Muscle layer of duodenum (tissue), 2 donors: Measurements from ENCODE around the gene TSPAN8.
A peak's percentile ranks its signal among the peaks of the same experiment; 100 is the strongest.
"Not testable (repeated sequence)": the region's sequence is repeated elsewhere in the genome, so short reads cannot be mapped to it uniquely, and the experiment has no call there.

Experiments
- H3K27ac ChIP-seq: one replicate; pipeline ENCODE4 v1.7.0; 2013; ENCODE audit warnings: mild to moderate bottlenecking, low read length
- H3K27me3 ChIP-seq: one replicate; pipeline ENCODE4 v1.7.0; 2013; ENCODE audit warnings: low read depth, mild to moderate bottlenecking, control low read depth, low read length
- H3K36me3 ChIP-seq, 2 donors: one replicate each; pipeline ENCODE4 v1.7.0; 2013; ENCODE audit warnings: low read length in 2 of 2, control low read depth in 1 of 2, mild to moderate bottlenecking in 1 of 2; ENCODE audit not compliant: insufficient read depth in 2 of 2, control insufficient read depth in 1 of 2
- H3K4me1 ChIP-seq, 2 donors: one replicate each; pipeline ENCODE4 v1.7.0; 2013; ENCODE audit warnings: low read length in 2 of 2, mild to moderate bottlenecking in 2 of 2, control low read depth in 1 of 2, moderate library complexity in 1 of 2; ENCODE audit not compliant: insufficient read depth in 2 of 2, control insufficient read depth in 1 of 2
- H3K4me3 ChIP-seq, 2 donors: one replicate each; pipeline ENCODE4 v1.7.0; 2013; ENCODE audit warnings: low read length in 2 of 2, low read depth in 1 of 2, mild to moderate bottlenecking in 1 of 2
- H3K9me3 ChIP-seq, 2 donors: one replicate each; pipeline ENCODE4 v1.7.0; 2013; ENCODE audit warnings: low read length in 2 of 2, control low read depth in 1 of 2, mild to moderate bottlenecking in 1 of 2; ENCODE audit not compliant: control insufficient read depth in 1 of 2
- donor health status: healthy.

The TSPAN8 gene

DNA sequence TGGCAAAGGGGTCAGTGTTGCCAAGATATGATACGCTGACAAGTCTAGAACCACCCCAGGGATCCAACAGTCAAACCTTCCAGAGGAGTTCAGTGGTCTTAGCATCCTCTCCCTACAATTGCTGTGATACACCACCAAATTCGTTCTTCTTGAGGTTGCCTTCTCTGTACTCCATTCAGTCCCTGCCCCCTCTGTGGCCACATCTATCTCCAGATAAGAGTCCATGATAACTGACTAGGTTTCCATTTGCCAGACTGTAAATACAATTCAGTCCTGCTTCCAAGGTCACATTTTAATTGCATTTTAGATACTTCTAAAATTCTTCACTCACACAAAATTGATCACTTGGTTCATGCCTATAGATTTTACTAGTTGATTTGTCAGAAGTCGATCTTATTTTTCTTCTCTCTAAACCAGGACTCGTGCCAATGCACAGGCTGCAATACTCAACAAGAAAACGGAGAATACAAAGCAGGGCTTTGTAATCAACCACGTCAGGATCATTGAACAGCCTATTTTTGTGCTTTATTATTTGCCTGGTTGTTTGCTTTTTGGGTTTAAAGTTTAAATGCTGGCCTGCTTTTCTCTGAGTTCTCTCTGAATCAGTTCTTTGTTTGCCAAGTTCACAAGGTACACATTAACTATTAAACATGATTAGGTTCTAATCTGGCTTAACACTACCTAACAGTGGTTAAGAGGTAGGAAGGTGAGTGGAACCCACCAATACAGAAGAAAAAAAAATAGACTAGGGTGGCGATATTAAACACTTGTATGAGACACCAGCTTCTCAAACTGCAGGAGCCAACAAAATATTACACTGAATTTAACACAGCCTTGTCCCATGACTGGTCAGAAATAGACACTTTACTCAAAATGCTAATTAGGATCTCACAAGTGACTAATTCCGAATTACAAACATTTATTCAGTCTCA is 5.3 kb upstream of the TSPAN8 start:
- Histone ChIP-seq H3K4me1 (no peaks in the 10 kb centered on the region), H3K27me3 (no peaks in the 10 kb centered on the region), H3K27ac (peak overlapping the region; percentile 86), H3K36me3 (no peaks in the 10 kb centered on the region), H3K4me3 (no peak overlapping the region), H3K9me3 (no peaks in the 10 kb centered on the region)

DNA sequence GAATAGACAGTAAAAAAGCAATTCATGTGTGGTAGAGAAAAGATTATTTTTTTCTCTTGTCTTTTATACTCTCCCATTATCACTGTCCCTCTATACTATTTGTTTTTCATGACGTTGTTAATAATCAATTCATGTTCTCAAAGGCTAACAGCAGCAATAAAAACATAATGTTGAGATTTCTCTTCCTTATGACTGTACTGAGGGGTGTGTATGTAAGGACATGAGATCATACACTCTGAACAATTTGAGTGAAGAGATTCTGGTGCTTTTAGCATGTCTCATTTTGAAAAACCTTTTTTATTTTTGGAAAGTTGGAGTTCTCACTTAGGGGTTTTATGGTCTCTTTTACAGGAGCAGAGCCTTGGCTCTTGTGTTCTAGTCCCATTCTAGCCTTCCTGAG is 3.8 kb upstream of the TSPAN8 start:
- Histone ChIP-seq H3K4me1 (no peaks in the 10 kb centered on the region), H3K27ac (peak overlapping the region; percentile 84), H3K27me3 (no peaks in the 10 kb centered on the region), H3K4me3 (no peak overlapping the region), H3K9me3 (no peaks in the 10 kb centered on the region), H3K36me3 (no peaks in the 10 kb centered on the region)

DNA sequence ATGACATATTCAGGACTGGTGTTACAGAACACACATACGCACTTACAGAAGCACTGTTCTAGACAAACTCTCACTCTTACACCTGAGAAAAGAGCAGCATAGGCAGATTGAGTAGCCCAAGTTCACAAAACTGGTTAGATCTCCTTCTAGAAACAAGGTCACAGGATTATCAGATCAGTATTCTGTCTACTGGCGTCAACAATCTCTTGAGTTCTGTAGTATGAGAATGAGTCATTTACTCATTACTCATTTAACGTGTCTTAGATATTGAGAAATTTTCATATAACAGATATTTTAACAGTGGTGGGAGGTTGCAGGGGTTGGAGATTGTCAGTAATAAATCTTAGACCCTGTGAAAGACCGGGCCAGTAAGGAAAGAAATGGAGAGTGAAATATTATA is 2.8 kb upstream of the TSPAN8 start:
- Histone ChIP-seq H3K9me3 (no peaks in the 10 kb centered on the region), H3K27me3 (no peaks in the 10 kb centered on the region), H3K4me1 (no peaks in the 10 kb centered on the region), H3K27ac (peak overlapping the region; percentile 84), H3K4me3 (no peak overlapping the region), H3K36me3 (no peaks in the 10 kb centered on the region)

DNA sequence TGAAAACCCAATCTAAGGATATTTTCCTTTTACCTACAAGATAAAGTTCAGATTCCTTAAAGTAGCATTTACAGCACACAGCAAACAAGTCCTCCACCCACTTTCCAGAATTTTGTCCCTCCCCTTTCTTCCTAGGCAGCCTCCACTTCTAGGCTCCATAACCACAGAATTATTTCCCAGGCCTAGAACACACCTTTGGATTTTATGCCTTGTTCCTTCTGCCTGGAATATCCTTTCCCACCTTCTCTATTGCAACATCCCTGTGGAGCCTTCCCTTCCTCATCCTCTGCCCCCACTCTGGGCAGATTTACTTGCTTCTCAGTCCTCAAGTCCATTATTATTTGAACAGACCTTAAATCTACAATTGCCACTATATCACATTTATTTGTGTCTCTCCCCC is 2.1 kb upstream of the TSPAN8 start:
- Histone ChIP-seq H3K9me3 (no peaks in the 10 kb centered on the region), H3K4me3 (no peak overlapping the region)

DNA sequence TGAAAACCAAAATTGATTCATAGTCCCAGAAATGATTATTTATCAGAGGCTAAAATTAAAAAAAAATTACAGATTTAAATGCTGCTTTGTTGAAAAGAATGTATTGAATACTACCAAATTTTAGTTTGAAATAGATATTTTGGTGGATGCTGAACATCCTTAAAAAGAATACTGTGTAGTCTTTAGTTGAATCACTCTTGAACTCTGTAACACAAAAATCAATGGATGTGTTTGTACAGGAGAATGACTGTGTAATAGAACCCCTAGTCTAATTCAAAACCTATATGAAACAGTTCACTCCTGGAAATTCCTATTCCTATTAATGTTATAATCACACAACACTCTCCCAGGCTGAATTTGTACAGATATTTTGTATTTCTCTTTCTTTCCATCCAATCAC is 1.5 kb upstream of the TSPAN8 start:
- Histone ChIP-seq H3K4me3 (no peak overlapping the region), H3K27ac (peak overlapping the region; percentile 3), H3K36me3 (no peaks in the 10 kb centered on the region), H3K9me3 (no peaks in the 10 kb centered on the region), H3K27me3 (no peaks in the 10 kb centered on the region), H3K4me1 (no peaks in the 10 kb centered on the region)

More for the DNA sequence above, 2.1 kb upstream of the TSPAN8 start:
- no peaks in the 10 kb centered on the region for H3K4me1 ChIP-seq
- no peaks in the 10 kb centered on the region for H3K36me3 ChIP-seq
- H3K27me3 ChIP-seq, result no peaks in the 10 kb centered on the region
- peak overlapping the region; percentile 3 for H3K27ac ChIP-seq

DNA sequence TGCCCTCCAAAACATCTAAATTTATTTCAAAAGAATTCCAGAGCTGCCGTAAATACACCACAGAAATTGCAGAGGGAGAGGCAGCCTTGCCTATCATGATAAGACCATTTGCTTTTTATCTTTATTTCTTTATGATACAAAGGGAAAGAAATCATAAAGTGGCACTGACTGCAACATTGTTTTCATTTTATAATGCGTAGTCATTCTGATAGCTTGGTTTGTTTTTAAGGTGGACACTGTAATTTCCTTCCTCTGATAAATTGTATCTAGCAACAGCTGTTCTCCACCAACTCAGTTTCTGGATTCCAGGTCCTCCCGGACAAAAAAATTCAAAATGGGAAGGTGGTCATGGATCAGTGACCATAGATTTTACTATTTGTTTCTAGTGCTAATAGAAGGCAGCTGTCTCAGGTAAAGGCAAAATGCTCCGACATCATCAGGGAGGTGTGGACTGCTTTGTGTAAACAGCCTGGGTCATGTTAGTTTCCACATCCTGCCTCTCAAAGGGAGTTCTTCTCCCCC is 623 bp upstream of the TSPAN8 start:
- Histone ChIP-seq H3K36me3 (no peaks in the 10 kb centered on the region), H3K9me3 (no peaks in the 10 kb centered on the region), H3K27me3 (no peaks in the 10 kb centered on the region), H3K4me1 (no peaks in the 10 kb centered on the region), H3K4me3 (peak overlapping the region in 1 of 2 donors; percentile 21), H3K27ac (peak overlapping the region; percentile 69)

DNA sequence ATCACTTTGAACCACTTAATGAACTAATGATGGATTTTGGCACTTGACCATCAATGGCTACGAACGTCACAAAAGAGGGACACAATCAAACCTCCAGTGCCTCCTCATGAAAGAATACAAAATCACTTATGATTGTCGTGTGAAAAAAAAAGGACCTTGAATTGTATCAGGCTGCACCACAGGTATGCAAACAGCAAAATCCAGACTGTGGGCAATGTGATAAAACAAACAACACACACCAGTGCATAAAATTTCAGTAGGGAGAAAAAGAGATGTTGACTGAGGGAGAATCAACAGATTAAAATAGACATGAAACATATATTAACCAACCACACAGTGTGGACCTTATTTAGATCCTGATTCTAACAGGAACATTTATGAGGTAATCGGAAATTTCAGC is 2.6 kb downstream of the TSPAN8 start:
- Histone ChIP-seq H3K27ac (peak overlapping the region; percentile 40), H3K4me1 (no peaks in the 10 kb centered on the region), H3K9me3 (no peaks in the 10 kb centered on the region), H3K27me3 (no peaks in the 10 kb centered on the region), H3K4me3 (peak overlapping the region in 1 of 2 donors; percentile 45), H3K36me3 (no peaks in the 10 kb centered on the region)

DNA sequence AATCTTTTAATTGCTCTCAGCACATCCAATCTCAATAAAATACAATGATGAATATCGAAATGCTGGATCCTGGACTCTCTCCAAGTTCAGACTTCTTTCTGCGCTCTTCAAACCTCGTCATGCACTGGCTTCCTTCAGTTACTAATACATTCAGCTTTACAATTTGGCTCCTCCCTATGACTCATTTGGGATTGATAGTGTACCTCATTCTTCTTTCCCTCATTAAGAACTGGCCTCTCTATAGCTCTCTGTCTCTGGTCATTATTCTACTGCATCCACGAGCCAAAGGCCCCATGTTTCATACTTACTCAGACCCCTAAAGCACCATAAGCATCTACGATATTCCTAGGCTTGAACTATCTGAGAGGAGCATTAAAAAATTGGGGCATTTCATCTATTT is 4.9 kb downstream of the TSPAN8 start:
- H3K27me3 ChIP-seq, result no peaks in the 10 kb centered on the region
- H3K4me1 ChIP-seq, result no peaks in the 10 kb centered on the region
- H3K4me3 ChIP-seq, result peak overlapping the region in 1 of 2 donors; percentile 24
- no peaks in the 10 kb centered on the region for H3K9me3 ChIP-seq
- H3K27ac ChIP-seq, result peak overlapping the region; percentile 74
- H3K36me3 ChIP-seq, result no peaks in the 10 kb centered on the region

DNA sequence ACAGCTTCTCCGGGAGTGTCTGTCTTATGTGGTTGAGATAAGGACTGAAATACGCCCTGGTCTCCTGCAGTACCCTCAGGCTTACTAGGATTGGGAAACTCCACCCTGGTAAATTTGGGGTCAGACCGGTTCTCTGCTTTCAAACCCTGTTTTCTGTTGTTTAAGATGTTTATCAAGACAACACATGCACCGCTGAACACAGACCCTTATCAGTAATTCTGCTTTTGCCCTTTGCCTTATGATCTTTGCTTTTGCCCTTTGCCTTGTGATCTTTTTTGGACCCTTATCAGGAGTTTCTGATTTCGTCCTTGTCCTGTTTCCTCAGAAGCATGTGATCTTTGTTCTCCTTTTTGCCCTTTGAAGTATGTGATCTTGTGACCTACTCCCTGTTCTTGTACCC is 7.8 kb downstream of the TSPAN8 start:
- H3K4me3 ChIP-seq, H3K27me3 ChIP-seq, H3K36me3 ChIP-seq, H3K27ac ChIP-seq, H3K4me1 ChIP-seq, H3K9me3 ChIP-seq: not testable (repeated sequence)

DNA sequence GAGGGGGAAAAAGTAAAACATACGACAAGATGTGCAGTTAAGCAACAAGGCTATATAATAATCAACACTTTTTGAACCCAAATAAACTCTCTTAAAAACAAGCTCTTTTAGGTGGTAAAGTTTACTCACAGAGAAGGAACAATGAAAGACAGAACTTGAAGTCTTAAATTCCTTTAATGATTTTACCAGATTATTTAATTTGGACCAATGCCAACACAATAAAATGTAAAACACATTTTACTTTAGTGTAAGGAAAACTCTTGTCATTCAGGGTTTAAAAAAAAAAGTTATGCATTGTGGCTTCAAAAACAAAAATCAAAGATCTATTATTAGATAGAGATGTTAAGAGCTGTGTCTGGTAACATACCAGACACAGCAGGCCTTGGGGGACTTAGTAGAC is 13.1 kb downstream of the TSPAN8 start:
- H3K36me3 ChIP-seq, result no peaks in the 10 kb centered on the region
- H3K9me3 ChIP-seq, result no peaks in the 10 kb centered on the region
- H3K4me1 ChIP-seq, result peaks cover 0 to 9% of the 10 kb centered on the region in 2 donors
- no peak overlapping the region for H3K4me3 ChIP-seq
- no peak overlapping the region for H3K27ac ChIP-seq
- no peaks in the 10 kb centered on the region for H3K27me3 ChIP-seq

DNA sequence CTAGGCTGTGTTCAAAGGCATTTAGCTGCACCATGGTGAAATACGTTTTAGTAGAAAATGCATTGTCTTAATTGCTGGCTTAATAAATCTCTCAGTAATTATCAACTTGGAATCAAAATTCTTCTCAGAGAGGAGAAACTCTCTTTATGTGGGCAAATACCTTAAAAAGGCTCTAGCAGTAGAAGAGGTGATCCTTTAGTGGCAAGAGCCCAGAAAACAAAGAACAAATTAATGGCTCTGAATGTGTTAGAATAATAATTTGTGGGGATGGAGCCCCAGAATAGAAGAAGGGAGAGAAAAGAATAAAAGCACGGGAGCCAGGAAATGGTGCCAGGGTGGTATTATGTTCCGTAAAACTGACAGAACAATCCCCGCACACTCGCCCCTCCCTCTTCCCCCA is 14.8 kb downstream of the TSPAN8 start:
- Histone ChIP-seq H3K4me1 (peaks cover 0 to 9% of the 10 kb centered on the region in 2 donors), H3K4me3 (no peak overlapping the region), H3K36me3 (no peaks in the 10 kb centered on the region), H3K27me3 (no peaks in the 10 kb centered on the region), H3K9me3 (no peaks in the 10 kb centered on the region), H3K27ac (no peak overlapping the region)
